Fibroblast of skin of right biceps (primary cell): ENCODE measurements around the gene SOS2.

Experiments
- DNase-seq: peaks from one replicate; pipeline ENCODE4 v3.0.0-alpha.2; 2013

The SOS2 gene

GRCh38 chr14:50231475-50232275 is at the start of gene SOS2:
Gene SOS2, minus strand, starts transcription at chr14:50231578. Its CDS starts 295 bp downstream, at chr14:50231283.
- DNase-seq: peak; percentile 88

GRCh38 chr14:50272498-50272897 is 41.1 kb upstream of the SOS2 start:
- no peak for DNase-seq

- no peak for DNase-seq
These were observed 39.6 kb upstream of the SOS2 start for GRCh38 chr14:50270932-50271331.

GRCh38 chr14:50265029-50265428 is 33.7 kb upstream of the SOS2 start:
- DNase-seq: no peak

GRCh38 chr14:50263321-50263720 is 31.9 kb upstream of the SOS2 start:
- no peak for DNase-seq

GRCh38 chr14:50262865-50263264 is 31.5 kb upstream of the SOS2 start:
- DNase-seq: no peak

DNA sequence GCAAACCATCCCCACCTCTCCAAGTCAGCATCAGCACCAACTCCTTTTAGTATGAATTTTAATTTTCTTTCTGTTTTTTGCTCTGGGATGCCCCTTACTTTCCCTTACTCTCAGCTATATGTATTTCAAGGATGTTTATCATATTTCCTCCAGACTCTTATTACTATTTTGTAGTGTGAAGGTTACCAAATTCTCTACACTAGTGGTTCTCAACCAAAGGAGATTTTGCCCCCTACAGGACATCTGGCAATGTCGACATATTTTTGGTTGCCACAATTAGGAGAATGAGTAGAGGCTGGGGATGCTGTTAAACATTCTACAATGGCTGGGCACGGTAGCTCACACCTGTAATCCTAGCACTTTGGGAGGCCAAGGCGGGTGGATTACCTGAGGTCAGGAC is 29.1 kb upstream of the SOS2 start:
- peak; percentile 44 for DNase-seq

DNA sequence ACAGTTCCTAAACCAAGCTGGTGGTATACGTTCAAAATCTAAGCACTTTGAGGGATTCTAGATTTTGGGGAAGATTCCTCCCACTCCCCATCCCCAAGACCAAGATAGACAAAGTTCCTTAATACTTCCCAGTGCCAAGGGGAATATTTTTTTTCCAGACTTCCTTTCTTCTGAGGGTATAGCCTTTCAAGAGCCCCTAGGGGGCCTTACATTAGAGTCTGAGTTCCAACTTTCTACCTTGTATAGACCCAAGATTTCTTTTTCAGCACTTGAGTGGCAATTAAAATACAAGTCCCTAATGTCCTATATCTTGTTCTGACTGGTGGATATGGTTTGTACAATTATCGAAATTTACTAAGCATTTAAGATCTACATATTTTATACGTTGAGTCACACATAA is 28.7 kb upstream of the SOS2 start:
- DNase-seq: no peak

GRCh38 chr14:50257732-50258131 is 26.4 kb upstream of the SOS2 start:
- no peak for DNase-seq

DNA sequence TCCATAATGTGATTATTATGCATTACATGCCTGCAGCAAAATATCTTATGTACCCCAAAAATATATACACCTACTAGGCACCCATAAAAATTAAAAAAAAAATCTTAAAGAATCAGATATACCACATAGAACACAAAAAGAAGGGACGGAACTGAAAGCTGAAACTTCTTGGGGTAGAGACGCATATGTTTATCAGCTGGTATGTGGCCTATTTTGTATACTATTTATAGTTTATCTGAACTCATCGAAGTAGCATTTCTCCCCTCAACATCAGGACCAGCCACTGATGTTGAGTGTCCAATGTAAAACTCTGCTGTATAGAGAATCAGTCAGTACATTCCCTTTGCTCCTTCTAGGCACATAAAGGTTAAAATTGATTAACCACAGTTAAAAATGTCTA is 22.9 kb upstream of the SOS2 start:
- no peak for DNase-seq

- no peak for DNase-seq
These were observed 17.9 kb upstream of the SOS2 start for GRCh38 chr14:50249136-50249775.

GRCh38 chr14:50247245-50247644 is 15.9 kb upstream of the SOS2 start:
- DNase-seq: no peak

- DNase-seq: no peak
These were observed 11.4 kb upstream of the SOS2 start for GRCh38 chr14:50242566-50243310.

DNA sequence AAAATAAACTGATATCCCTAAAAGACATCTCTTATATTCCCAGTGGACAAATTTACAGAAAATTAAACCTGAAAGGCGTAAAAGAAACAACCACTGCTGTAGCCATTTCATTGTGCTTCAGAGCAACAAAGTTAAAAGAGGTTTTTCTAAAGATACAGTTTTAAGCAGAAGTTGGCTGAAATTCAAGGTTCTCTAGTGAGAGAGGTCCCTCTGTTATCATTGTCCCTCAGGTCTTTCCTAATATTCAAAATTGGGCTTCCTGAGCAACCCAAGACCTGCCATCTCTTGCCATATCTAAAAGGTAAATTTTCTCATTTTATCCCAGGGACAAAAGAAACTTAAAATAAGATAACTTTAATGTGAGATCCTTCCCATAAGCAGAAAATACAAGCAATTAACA is 10.7 kb upstream of the SOS2 start:
- DNase-seq: no peak

- DNase-seq: no peak
These were observed 6.0 kb upstream of the SOS2 start for GRCh38 chr14:50237427-50237826.

DNA sequence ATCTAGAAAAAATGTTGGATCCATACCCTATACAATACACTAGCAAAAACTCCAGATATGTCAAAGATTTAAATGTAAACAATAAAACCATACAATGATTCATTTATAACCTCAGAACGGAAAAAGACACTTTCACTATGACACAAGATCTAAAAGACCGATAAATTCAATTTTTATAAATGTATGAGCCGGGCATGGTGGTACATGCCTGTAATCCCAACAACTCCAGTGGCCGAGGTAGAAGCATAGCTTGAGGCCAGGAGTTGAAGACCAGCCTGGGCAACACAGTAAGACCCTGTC is 2.5 kb upstream of the SOS2 start:
- no peak for DNase-seq

DNA sequence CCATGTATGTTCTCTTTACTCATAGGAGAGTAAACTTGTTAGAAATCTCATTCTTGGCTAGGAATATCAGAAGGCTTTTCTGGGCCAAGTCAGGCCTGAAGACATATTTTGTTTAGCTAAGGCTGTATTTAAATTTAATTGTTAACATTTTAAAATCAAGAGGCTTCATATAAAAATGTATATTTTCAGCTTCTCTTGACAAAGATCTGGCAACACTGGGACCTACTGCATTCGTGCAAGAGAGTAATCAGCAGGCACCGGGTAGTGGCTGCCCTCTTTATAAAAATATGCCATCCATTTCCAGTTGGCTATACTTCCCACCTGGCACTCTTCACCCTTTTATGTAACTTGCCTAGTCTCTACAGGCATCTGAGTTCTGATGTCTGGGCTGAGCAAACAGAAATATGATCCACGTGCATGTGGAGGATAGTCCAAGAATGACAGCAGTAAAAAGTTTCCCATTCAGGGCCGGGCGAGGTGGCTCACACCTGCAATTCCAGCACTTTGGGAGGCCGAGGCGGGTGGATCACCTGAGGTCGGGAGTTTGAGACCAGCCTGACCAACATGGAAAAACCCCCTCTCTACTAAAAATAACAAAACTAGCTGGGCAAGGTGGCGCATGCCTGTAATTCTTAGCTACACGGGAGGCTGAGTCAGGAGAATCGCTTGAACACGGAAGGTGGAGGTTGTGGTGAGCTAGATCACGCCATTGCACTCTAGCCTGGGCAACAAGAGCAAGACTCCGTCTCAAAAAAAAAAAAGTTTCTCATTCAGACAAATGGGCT is 2.0 kb upstream of the SOS2 start:
- DNase-seq: no peak

DNA sequence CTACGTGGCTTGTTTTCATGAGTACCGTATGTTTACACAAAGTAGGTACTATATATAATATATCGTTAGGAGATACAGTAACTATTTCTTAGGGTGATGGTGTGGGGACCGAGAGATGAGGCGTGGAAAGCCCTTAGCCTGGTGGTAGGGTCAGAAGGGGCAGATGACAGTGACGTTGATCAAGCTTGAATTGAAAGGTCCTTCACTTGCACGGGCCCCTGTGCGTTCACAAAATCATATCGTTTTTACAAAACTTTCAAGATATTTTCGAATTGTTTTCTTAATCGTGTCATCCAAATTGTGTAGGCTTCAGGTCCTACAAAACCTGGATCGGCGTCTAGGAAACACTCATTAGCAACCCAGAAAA is 881 bp upstream of the SOS2 start:
- no peak for DNase-seq

GRCh38 chr14:50230701-50231474 is 490 bp downstream of the SOS2 start:
- peak; percentile 54 for DNase-seq

GRCh38 chr14:50230401-50230700 is 1.0 kb downstream of the SOS2 start:
- no peak for DNase-seq

DNA sequence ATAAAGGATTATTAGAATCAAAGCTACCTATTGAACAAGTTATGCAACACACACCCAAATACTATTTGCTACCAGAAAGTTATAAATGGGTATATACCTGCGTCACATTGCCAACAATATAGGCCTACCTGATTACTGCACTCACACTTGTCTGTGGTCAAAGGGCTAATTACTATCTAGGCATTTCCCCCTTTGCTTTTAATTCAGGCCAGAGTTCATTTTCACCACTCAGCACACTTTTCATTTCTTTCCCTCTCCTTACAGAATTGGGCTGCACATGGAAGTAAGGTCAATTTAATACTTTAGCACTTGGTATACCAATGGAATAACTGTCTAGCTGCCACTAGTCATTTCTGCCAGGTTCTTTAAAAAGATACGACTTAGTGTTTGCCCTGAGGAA is 1.7 kb downstream of the SOS2 start:
- no peak for DNase-seq

GRCh38 chr14:50228313-50228712 is 3.1 kb downstream of the SOS2 start:
- DNase-seq: no peak

DNA sequence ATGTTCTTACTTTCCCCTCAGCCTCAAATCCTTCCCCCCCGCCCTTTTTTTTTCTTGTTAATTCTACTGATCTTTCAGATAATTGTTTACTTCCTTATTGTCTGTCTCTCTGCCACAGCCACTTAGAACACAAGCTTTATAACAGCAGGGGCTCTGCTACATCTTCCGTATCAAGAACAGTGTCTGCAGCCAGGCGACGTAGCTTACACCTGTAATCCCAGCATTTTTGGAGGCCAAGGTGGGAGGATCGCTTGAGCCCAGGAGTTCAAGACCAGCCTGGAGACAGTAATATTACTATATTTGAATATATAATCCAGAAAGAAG is 5.4 kb downstream of the SOS2 start:
- no peak for DNase-seq
